ENCODE data around the gene STIP1.

- TF ChIP-seq CTCF (IDR thresholded peaks at IDR 0.05; ENCODE audit: low read depth, low read length) (peak; percentile 61), EZH2phosphoT487 (IDR thresholded peaks at IDR 0.05; ENCODE audit: low read depth) (no peak)
These were observed 66.3 kb downstream of the STIP1 start for GRCh38 chr11:64252003-64252872.
